HG03354 (cell line): ENCODE measurements around the gene HLF.

Source experiments
- ATAC-seq: cut with Tn5 transposase; IDR thresholded peaks from one replicate; pipeline ENCODE4 v1.9.1; 2021; ENCODE audit warnings: mild to moderate bottlenecking; ENCODE audit not compliant: unreplicated experiment, poor library complexity, severe bottlenecking

The HLF gene

GRCh38 chr17:55343900-55344513 is 79.2 kb downstream of the HLF start:
- ATAC-seq = no peak

GRCh38 chr17:55344514-55344997 is 79.8 kb downstream of the HLF start:
- no peak for ATAC-seq

- ATAC-seq = no peak
Observed at GRCh38 chr17:55345132-55345531, 80.4 kb downstream of the HLF start.

- no peak for ATAC-seq
Observed at GRCh38 chr17:55346658-55347057, 81.9 kb downstream of the HLF start.

- no peak for ATAC-seq
Observed at GRCh38 chr17:55347341-55347740, 82.6 kb downstream of the HLF start.

GRCh38 chr17:55348749-55349354 is 84.1 kb downstream of the HLF start:
- ATAC-seq = peak; percentile 75

GRCh38 chr17:55350825-55351205 is 86.1 kb downstream of the HLF start:
- ATAC-seq = no peak

GRCh38 chr17:55351226-55351625 is 86.5 kb downstream of the HLF start:
- ATAC-seq = no peak

- no peak for ATAC-seq
Observed at GRCh38 chr17:55354010-55354409, 89.2 kb downstream of the HLF start.

- no peak for ATAC-seq
Observed at GRCh38 chr17:55354941-55355340, 90.2 kb downstream of the HLF start.

GRCh38 chr17:55356434-55357328 is 91.9 kb downstream of the HLF start:
- ATAC-seq = peak; percentile 99

- no peak for ATAC-seq
Observed at GRCh38 chr17:55360971-55361370, 96.2 kb downstream of the HLF start.

GRCh38 chr17:55363033-55363432 is 98.3 kb downstream of the HLF start:
- no peak for ATAC-seq

- ATAC-seq = no peak
Observed at GRCh38 chr17:55366020-55366481, 101.3 kb downstream of the HLF start.

GRCh38 chr17:55368706-55369105 is 103.9 kb downstream of the HLF start:
- ATAC-seq = no peak
